ENCODE measurements around the gene WEE1. TPM values are rescaled to one million over a fixed set of nuclear protein-coding genes. Genes with fewer than 3 reads are reported as not detected.

The WEE1 gene
- total and polyA plus RNA-seq, 2 experiments from 2014 or later: 50.7 to 149 TPM

GRCh38 chr11:9528136-9528501 is 45.4 kb upstream of the WEE1 start:
- H3K27ac Mint-ChIP-seq: no peak overlapping the region
- peaks cover 23% of the 10 kb centered on the region for H3K4me1 Mint-ChIP-seq
- no peaks in the 10 kb centered on the region for H3K79me2 ChIP-seq (replicated peaks; ENCODE audit: insufficient read depth)
- peaks cover 13% of the 10 kb centered on the region for H3K4me1 ChIP-seq (ENCODE audit: insufficient read depth)
- no peaks in the 10 kb centered on the region for H3K27me3 ChIP-seq (ENCODE audit: insufficient read depth)
- H3K36me3 Mint-ChIP-seq (ENCODE audit: low read depth): peaks cover 23% of the 10 kb centered on the region
- peaks cover 3% of the 10 kb centered on the region for H3K27me3 Mint-ChIP-seq (ENCODE audit: insufficient read depth, low read depth, poor library complexity)
- peaks cover 10% of the 10 kb centered on the region for H3K36me3 ChIP-seq (ENCODE audit: insufficient read depth)
- peaks cover 15% of the 10 kb centered on the region; the same call in 1 of the 2 replicates for H3F3A ChIP-seq (replicated peaks; ENCODE audit: low read depth)
- DNase-seq (ENCODE audit: low spot score): no peak
- no peak for TF ChIP-seq EZH2 (IDR thresholded peaks at IDR 0.05; ENCODE audit: low read depth, unreplicated experiment)
- TF ChIP-seq, protein P1, sequence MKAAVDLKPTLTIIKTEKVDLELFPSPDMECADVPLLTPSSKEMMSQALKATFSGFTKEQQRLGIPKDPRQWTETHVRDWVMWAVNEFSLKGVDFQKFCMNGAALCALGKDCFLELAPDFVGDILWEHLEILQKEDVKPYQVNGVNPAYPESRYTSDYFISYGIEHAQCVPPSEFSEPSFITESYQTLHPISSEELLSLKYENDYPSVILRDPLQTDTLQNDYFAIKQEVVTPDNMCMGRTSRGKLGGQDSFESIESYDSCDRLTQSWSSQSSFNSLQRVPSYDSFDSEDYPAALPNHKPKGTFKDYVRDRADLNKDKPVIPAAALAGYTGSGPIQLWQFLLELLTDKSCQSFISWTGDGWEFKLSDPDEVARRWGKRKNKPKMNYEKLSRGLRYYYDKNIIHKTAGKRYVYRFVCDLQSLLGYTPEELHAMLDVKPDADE (IDR thresholded peaks at IDR 0.05): no peak
- TF ChIP-seq, protein P2, sequence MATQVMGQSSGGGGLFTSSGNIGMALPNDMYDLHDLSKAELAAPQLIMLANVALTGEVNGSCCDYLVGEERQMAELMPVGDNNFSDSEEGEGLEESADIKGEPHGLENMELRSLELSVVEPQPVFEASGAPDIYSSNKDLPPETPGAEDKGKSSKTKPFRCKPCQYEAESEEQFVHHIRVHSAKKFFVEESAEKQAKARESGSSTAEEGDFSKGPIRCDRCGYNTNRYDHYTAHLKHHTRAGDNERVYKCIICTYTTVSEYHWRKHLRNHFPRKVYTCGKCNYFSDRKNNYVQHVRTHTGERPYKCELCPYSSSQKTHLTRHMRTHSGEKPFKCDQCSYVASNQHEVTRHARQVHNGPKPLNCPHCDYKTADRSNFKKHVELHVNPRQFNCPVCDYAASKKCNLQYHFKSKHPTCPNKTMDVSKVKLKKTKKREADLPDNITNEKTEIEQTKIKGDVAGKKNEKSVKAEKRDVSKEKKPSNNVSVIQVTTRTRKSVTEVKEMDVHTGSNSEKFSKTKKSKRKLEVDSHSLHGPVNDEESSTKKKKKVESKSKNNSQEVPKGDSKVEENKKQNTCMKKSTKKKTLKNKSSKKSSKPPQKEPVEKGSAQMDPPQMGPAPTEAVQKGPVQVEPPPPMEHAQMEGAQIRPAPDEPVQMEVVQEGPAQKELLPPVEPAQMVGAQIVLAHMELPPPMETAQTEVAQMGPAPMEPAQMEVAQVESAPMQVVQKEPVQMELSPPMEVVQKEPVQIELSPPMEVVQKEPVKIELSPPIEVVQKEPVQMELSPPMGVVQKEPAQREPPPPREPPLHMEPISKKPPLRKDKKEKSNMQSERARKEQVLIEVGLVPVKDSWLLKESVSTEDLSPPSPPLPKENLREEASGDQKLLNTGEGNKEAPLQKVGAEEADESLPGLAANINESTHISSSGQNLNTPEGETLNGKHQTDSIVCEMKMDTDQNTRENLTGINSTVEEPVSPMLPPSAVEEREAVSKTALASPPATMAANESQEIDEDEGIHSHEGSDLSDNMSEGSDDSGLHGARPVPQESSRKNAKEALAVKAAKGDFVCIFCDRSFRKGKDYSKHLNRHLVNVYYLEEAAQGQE (IDR thresholded peaks at IDR 0.05; ENCODE audit: unreplicated experiment): no peak
- TF ChIP-seq CREB1 (CRISPR knock-in tag; IDR thresholded peaks at IDR 0.05; ENCODE audit: low read depth): no peak
- TF ChIP-seq JUNB (IDR thresholded peaks at IDR 0.05; ENCODE audit: unreplicated experiment): no peak
- no peak for TF ChIP-seq ZNF114 (CRISPR knock-in tag; IDR thresholded peaks at IDR 0.05)
- TF ChIP-seq NANOG (IDR thresholded peaks at IDR 0.05; ENCODE audit: borderline replicate concordance): no peak
- H3K9me2 ChIP-seq (ENCODE audit: insufficient read depth): no peaks in the 10 kb centered on the region
- H3K27ac ChIP-seq (ENCODE audit: low read depth): no peak overlapping the region
- no peaks in the 10 kb centered on the region for H4K20me1 ChIP-seq (replicated peaks; ENCODE audit: insufficient read depth)
- no peak for ATAC-seq
- H3K4me2 ChIP-seq: no peak overlapping the region
- H3K4me3 ChIP-seq: no peak overlapping the region
- no peaks in the 10 kb centered on the region for H3K9me3 Mint-ChIP-seq
- no peak overlapping the region for H3K4me3 Mint-ChIP-seq
- no peak overlapping the region for H2AFZ ChIP-seq

GRCh38 chr11:9528573-9529333 is 44.7 kb upstream of the WEE1 start:
- H3K27ac Mint-ChIP-seq: no peak overlapping the region
- peaks cover 15% of the 10 kb centered on the region; the same call in 1 of the 2 replicates for H3F3A ChIP-seq (replicated peaks; ENCODE audit: low read depth)
- DNase-seq (ENCODE audit: low spot score): no peak
- 0 out of 2 replicates have a peak overlapping the region, but pooled peaks have one; percentile 64 for H3K27ac ChIP-seq (ENCODE audit: low read depth)
- H3K79me2 ChIP-seq (replicated peaks; ENCODE audit: insufficient read depth): no peaks in the 10 kb centered on the region
- H3K36me3 Mint-ChIP-seq (ENCODE audit: low read depth): peaks cover 21% of the 10 kb centered on the region
- H2AFZ ChIP-seq: no peak overlapping the region
- H3K4me1 ChIP-seq (ENCODE audit: insufficient read depth): peaks cover 18% of the 10 kb centered on the region
- peaks cover 3% of the 10 kb centered on the region for H3K27me3 Mint-ChIP-seq (ENCODE audit: insufficient read depth, low read depth, poor library complexity)
- H3K4me1 Mint-ChIP-seq: peaks cover 28% of the 10 kb centered on the region
- ATAC-seq: no peak
- H3K4me3 Mint-ChIP-seq: no peak overlapping the region
- H3K4me2 ChIP-seq: 0 out of 2 replicates have a peak overlapping the region, but pooled peaks have one; percentile 16
- no peaks in the 10 kb centered on the region for H3K9me2 ChIP-seq (ENCODE audit: insufficient read depth)
- H3K4me3 ChIP-seq: no peak overlapping the region
- no peaks in the 10 kb centered on the region for H4K20me1 ChIP-seq (replicated peaks; ENCODE audit: insufficient read depth)
- H3K27me3 ChIP-seq (ENCODE audit: insufficient read depth): no peaks in the 10 kb centered on the region
- H3K9me3 Mint-ChIP-seq: no peaks in the 10 kb centered on the region
- H3K36me3 ChIP-seq (ENCODE audit: insufficient read depth): peaks cover 10% of the 10 kb centered on the region
- TF ChIP-seq ZNF331 (CRISPR knock-in tag; IDR thresholded peaks at IDR 0.05; ENCODE audit: low read depth) (no peak), CREB1 (CRISPR knock-in tag; IDR thresholded peaks at IDR 0.05; ENCODE audit: low read depth) (no peak), ZNF114 (CRISPR knock-in tag; IDR thresholded peaks at IDR 0.05) (no peak)
- TF ChIP-seq, protein P2 (IDR thresholded peaks at IDR 0.05; ENCODE audit: unreplicated experiment): no peak
